SU-DHL-6 (cell line): ENCODE data around the gene SSX2IP.

ENCODE experiments used
- H2AFZ ChIP-seq: fragments of 200-600 bp; sonication (generic); 2 replicates; pipeline ENCODE4 v1.6.1; 2014; ENCODE audit warnings: low read depth, mild to moderate bottlenecking, moderate library complexity, mixed read lengths, antibody characterized with exemption, low read length; ENCODE audit not compliant: severe bottlenecking
- H3F3A ChIP-seq: fragments of 200-600 bp; shearing (Covaris generic); 2 replicates; pipeline ENCODE4 v1.6.0; 2016; ENCODE audit warnings: antibody characterized with exemption, mild to moderate bottlenecking; ENCODE audit not compliant: insufficient read depth
- H3K27ac ChIP-seq: fragments of 200-600 bp; sonication (generic); 2 replicates; pipeline ENCODE4 v1.5.1; 2016; ENCODE audit warnings: low read depth, mild to moderate bottlenecking, low read length, moderate library complexity, mixed read lengths
- H3K27me3 ChIP-seq: fragments of 200-600 bp; sonication (generic), shearing (Covaris generic); 2 replicates; pipeline ENCODE4 v1.6.0; 2014; ENCODE audit warnings: mild to moderate bottlenecking, low read length
- H3K36me3 ChIP-seq: fragments of 200-600 bp; sonication (generic); 2 replicates; pipeline ENCODE4 v1.6.1; 2014; ENCODE audit warnings: mild to moderate bottlenecking, low read length, mixed read lengths
- H3K4me2 ChIP-seq: fragments of 300-600, 200-600 bp; shearing (Covaris generic), sonication (generic); 2 replicates; pipeline ENCODE4 v1.6.0; 2014; ENCODE audit warnings: low read length, low read depth, mild to moderate bottlenecking; ENCODE audit not compliant: poor library complexity, severe bottlenecking
- H3K4me3 ChIP-seq: fragments of 200-600 bp; sonication (generic); 2 replicates; pipeline ENCODE4 v1.5.1; 2014; ENCODE audit warnings: antibody characterized with exemption, low read length, mild to moderate bottlenecking, mixed read lengths; ENCODE audit not compliant: insufficient read depth, poor library complexity, severe bottlenecking
- H3K79me2 ChIP-seq: fragments of 200-600 bp; sonication (generic); 2 replicates; pipeline ENCODE4 v1.6.1; 2014; ENCODE audit warnings: mild to moderate bottlenecking, low read length, moderate library complexity; ENCODE audit not compliant: insufficient read depth
- H3K9ac ChIP-seq: fragments of 200-600 bp; sonication (generic); 2 replicates; pipeline ENCODE4 v1.7.0; 2014; ENCODE audit warnings: mild to moderate bottlenecking, low read length
- H3K9me2 ChIP-seq: fragments of 200-600 bp; sonication (generic); replicated peaks from 2 replicates; pipeline ENCODE4 v1.6.1; 2014; ENCODE audit warnings: low read length; ENCODE audit not compliant: insufficient read depth
- H3K9me3 ChIP-seq: fragments of 200-600 bp; sonication (generic); 2 replicates; pipeline ENCODE4 v1.6.1; 2014; ENCODE audit warnings: low read length, mixed read lengths; ENCODE audit not compliant: insufficient read depth
- H4K20me1 ChIP-seq: fragments of 200-600 bp; sonication (generic); 2 replicates; pipeline ENCODE4 v1.6.1; 2014; ENCODE audit warnings: low read depth, mild to moderate bottlenecking, antibody characterized with exemption, low read length, moderate library complexity, mixed read lengths
- EZH2phosphoT487 ChIP-seq: fragments of 200-600 bp; sonication (generic), shearing (Covaris generic); conservative IDR thresholded peaks from 2 replicates; pipeline ENCODE4 v1.6.1; 2018; ENCODE audit warnings: mild to moderate bottlenecking, antibody characterized with exemption, low read length, moderate library complexity, mixed read lengths
- TF ChIP-seq, protein P1 (sequence below): fragments of 200-600 bp; sonication (generic); IDR thresholded peaks from one replicate; pipeline ENCODE4 v1.5.1; 2017; ENCODE audit warnings: antibody characterized with exemption, mild to moderate bottlenecking, low read length, moderate library complexity; ENCODE audit not compliant: insufficient read depth, poor library complexity, severe bottlenecking

Gene SSX2IP

DNA sequence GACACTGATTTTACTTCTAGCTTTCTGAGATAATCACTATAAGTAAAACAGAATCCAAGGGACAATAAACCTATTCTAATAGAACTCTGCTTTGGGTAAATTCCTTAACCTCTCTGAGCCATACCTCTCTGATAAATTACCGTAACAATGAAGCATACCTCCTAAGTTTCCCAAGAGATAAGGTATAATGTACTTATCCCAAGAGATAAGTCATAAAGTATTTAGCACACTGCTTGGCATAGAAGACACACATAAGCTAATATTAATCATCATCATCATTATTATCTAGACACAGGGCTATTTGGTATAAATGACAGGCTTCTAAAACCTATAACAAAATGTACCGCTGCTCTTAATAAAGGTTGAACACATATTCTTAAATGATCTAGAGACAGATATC is 16.2 kb downstream of the SSX2IP start:
- TF ChIP-seq EZH2phosphoT487 = no peak
- TF ChIP-seq, protein P1, sequence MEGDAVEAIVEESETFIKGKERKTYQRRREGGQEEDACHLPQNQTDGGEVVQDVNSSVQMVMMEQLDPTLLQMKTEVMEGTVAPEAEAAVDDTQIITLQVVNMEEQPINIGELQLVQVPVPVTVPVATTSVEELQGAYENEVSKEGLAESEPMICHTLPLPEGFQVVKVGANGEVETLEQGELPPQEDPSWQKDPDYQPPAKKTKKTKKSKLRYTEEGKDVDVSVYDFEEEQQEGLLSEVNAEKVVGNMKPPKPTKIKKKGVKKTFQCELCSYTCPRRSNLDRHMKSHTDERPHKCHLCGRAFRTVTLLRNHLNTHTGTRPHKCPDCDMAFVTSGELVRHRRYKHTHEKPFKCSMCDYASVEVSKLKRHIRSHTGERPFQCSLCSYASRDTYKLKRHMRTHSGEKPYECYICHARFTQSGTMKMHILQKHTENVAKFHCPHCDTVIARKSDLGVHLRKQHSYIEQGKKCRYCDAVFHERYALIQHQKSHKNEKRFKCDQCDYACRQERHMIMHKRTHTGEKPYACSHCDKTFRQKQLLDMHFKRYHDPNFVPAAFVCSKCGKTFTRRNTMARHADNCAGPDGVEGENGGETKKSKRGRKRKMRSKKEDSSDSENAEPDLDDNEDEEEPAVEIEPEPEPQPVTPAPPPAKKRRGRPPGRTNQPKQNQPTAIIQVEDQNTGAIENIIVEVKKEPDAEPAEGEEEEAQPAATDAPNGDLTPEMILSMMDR = no peak
- no peaks in the 10 kb centered on the region; the same call in 1 of the 2 replicates for H3K79me2 ChIP-seq
- H3K4me3 ChIP-seq = no peak overlapping the region
- no peak overlapping the region for H2AFZ ChIP-seq
- no peak overlapping the region for H3K9ac ChIP-seq
- no peaks in the 10 kb centered on the region for H3K27me3 ChIP-seq
- H3K36me3 ChIP-seq = no peaks in the 10 kb centered on the region; the same call in 1 of the 2 replicates
- H4K20me1 ChIP-seq = no peaks in the 10 kb centered on the region
- H3K9me3 ChIP-seq = no peaks in the 10 kb centered on the region
- no peaks in the 10 kb centered on the region for H3F3A ChIP-seq
- H3K27ac ChIP-seq = no peak overlapping the region
- no peak overlapping the region for H3K4me2 ChIP-seq
- no peaks in the 10 kb centered on the region for H3K9me2 ChIP-seq

DNA sequence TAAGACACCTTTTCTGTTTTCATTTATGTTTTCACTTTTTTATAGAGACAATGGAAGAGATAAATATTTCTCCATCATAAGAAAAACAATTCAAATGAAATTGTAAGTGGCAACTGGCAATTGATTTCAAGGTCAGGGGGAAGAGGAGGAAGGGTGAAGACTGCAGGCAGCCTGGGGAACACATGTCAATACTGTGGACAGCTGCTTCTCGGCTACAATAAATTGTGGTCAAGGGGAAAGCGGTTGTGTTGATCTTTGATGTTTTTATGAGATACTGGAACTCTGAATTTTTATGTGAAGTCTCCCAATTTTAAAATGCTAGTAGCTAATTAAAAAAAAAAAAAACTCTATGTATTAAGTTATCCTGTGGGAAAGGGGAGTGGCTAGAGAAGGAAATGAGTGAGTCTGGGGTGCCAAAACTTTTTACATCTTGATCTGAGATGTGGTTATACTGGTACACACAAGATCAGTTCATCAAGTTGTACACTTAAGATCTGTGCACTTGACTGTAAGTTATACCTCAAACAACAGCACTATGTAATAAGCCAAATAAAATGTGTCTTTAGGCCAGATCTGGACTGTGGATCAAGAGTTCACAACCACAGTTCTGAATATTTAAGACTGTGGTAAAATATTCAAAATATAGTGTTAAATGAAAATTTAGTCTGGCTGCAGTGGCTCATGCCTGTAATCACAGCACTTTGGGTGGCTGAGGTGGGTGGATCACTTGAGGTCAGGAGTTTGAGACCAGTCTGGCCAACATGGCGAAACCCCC is 18.0 kb downstream of the SSX2IP start:
- no peaks in the 10 kb centered on the region; the same call in 1 of the 2 replicates for H3K36me3 ChIP-seq
- no peaks in the 10 kb centered on the region for H3F3A ChIP-seq
- H3K9me2 ChIP-seq = no peaks in the 10 kb centered on the region
- no peaks in the 10 kb centered on the region for H3K9me3 ChIP-seq
- no peaks in the 10 kb centered on the region; the same call in 1 of the 2 replicates for H3K79me2 ChIP-seq
- no peak overlapping the region for H3K27ac ChIP-seq
- no peak overlapping the region for H3K4me3 ChIP-seq
- no peaks in the 10 kb centered on the region for H4K20me1 ChIP-seq
- H2AFZ ChIP-seq = no peak overlapping the region
- H3K9ac ChIP-seq = no peak overlapping the region
- TF ChIP-seq, protein P1 = no peak
- TF ChIP-seq EZH2phosphoT487 = no peak
- no peak overlapping the region for H3K4me2 ChIP-seq
- no peaks in the 10 kb centered on the region for H3K27me3 ChIP-seq

DNA sequence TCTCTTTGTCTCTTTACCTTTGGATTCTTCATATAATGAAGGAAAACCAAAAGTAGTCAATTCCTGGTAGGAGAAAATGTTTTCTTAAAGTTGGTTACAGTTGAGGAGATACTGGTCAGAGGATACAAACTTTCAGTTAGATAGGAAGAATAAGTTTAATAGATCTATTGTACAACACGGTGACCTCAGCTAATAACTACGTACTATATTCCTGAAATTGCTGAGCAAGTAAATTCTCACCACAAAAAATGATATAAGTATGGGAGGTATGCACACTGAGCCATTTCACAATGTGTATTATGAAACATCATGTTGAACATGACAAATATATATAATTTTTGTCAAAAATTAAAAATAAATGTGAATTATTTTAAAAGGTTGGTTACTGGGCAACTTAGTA is 20.4 kb downstream of the SSX2IP start:
- H3K36me3 ChIP-seq = no peaks in the 10 kb centered on the region; the same call in 1 of the 2 replicates
- no peak overlapping the region for H3K4me3 ChIP-seq
- H3K4me2 ChIP-seq = no peak overlapping the region

More for the DNA sequence above, 20.4 kb downstream of the SSX2IP start:
- Histone ChIP-seq H3K9me2 (no peaks in the 10 kb centered on the region), H3K27ac (no peak overlapping the region), H3K9ac (no peak overlapping the region), H4K20me1 (no peaks in the 10 kb centered on the region), H2AFZ (no peak overlapping the region), H3K9me3 (no peaks in the 10 kb centered on the region), H3K79me2 (no peaks in the 10 kb centered on the region; the same call in 1 of the 2 replicates), H3K27me3 (no peaks in the 10 kb centered on the region), H3F3A (no peaks in the 10 kb centered on the region)
- TF ChIP-seq, protein P1 = no peak
- TF ChIP-seq EZH2phosphoT487 = no peak
